ENCODE results near the gene ARHGEF33. TPM values are rescaled to one million over a fixed set of nuclear protein-coding genes. Genes with fewer than 3 reads are reported as not detected.

ARHGEF33 gene
- total RNA-seq, 2 experiments from 2014 or later, result 0.38 TPM; not detected in 1

DNA sequence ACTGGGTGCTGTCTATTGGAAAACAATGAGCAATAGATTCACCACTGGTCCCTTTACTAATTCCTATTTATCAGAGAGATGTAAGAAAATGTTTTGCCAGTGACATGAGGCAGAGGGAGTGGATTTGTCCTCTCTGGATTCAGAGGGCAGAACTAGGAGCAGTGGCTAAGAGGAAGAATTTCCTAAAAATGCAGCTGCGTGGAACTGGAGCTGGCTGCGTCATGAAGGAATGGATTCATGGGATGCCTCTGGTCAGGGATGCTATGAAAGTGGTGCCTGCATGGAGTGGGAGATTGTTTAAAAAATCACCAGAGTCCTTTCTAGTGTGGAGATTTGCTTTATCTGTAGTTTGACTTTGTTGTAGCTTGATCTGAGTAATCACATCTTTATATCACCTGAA, 78.3 kb downstream of the ARHGEF33 start:
- CTCF ChIA-PET (ENCODE audit: unreplicated experiment), result no interaction called here
- BruUV-seq (replicated peaks), result no TSS peak
- TF ChIP-seq EZH2phosphoT487 (IDR thresholded peaks at IDR 0.05; ENCODE audit: borderline replicate concordance, low read depth, low read length), result no peak
- TF ChIP-seq, protein P1, sequence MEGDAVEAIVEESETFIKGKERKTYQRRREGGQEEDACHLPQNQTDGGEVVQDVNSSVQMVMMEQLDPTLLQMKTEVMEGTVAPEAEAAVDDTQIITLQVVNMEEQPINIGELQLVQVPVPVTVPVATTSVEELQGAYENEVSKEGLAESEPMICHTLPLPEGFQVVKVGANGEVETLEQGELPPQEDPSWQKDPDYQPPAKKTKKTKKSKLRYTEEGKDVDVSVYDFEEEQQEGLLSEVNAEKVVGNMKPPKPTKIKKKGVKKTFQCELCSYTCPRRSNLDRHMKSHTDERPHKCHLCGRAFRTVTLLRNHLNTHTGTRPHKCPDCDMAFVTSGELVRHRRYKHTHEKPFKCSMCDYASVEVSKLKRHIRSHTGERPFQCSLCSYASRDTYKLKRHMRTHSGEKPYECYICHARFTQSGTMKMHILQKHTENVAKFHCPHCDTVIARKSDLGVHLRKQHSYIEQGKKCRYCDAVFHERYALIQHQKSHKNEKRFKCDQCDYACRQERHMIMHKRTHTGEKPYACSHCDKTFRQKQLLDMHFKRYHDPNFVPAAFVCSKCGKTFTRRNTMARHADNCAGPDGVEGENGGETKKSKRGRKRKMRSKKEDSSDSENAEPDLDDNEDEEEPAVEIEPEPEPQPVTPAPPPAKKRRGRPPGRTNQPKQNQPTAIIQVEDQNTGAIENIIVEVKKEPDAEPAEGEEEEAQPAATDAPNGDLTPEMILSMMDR (conservative IDR thresholded peaks at IDR 0.05; ENCODE audit: low read length), result no peak
- no peaks in the 10 kb centered on the region for H3K79me2 ChIP-seq (ENCODE audit: insufficient read depth, low read depth, low read length)
- H3K4me1 ChIP-seq (ENCODE audit: insufficient read depth, low read length, poor library complexity, severe bottlenecking), result no peaks in the 10 kb centered on the region
- H3K9me2 ChIP-seq (ENCODE audit: insufficient read depth, low read length), result no peaks in the 10 kb centered on the region
- H3K9me3 ChIP-seq (ENCODE audit: low read length), result no peaks in the 10 kb centered on the region
- POLR2A ChIA-PET, result interaction anchor here (0.5 kb wide), 2 partner anchors 300 to 323 kb away, joined by 3 read pairs; no protein-coding TSS in a partner anchor
- no peak for DNase-seq (ENCODE audit: low spot score)
- H3K27ac ChIP-seq (ENCODE audit: low read depth, low read length, poor library complexity, severe bottlenecking), result no peak overlapping the region
- H2AFZ ChIP-seq (ENCODE audit: low read length), result no peak overlapping the region
- H3K36me3 ChIP-seq (ENCODE audit: insufficient read depth, low read length), result no peaks in the 10 kb centered on the region
- intact Hi-C loops (cut with micrococcal nuclease; ENCODE audit: unreplicated experiment), result no loop called here
- no peak overlapping the region for H3K4me2 ChIP-seq (ENCODE audit: low read length)
- no peak overlapping the region for H3K4me3 ChIP-seq (ENCODE audit: low read depth, low read length, poor library complexity, severe bottlenecking)
- no peaks in the 10 kb centered on the region for H4K20me1 ChIP-seq (ENCODE audit: insufficient read depth, low read length)

DNA sequence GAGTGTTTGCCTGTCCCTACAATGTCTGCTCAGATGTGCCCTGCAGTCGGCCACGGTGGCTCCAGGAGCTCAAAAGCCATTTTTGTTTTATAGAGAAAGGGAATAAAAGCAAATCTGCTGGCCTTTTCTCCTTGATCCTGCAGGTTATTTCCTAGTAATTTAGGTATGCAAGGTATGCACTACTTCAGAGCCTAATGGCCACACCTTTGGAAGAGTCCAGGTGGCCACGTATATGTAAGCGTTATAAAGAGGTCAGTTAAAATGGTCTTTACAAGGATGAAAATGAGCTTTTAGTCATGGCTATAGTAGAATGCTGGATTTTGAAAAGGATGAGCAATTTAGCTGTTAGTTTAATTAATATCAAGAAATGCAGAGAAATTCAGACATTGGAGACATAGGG, 81.7 kb downstream of the ARHGEF33 start:
- no peak overlapping the region for H3K27ac ChIP-seq (ENCODE audit: low read depth, low read length, poor library complexity, severe bottlenecking)
- no TSS peak for BruUV-seq (replicated peaks)
- ChIA-PET POLR2A (interaction anchor here (0.6 kb wide), 1 partner anchor 56 kb away, joined by 5 read pairs; no protein-coding TSS in a partner anchor), CTCF (ENCODE audit: unreplicated experiment) (no interaction called here)
- DNase-seq (ENCODE audit: low spot score), result no peak
- H3K9me3 ChIP-seq (ENCODE audit: low read length), result no peaks in the 10 kb centered on the region
- H3K4me2 ChIP-seq (ENCODE audit: low read length), result no peak overlapping the region
- H3K79me2 ChIP-seq (ENCODE audit: insufficient read depth, low read depth, low read length), result no peaks in the 10 kb centered on the region
- no peaks in the 10 kb centered on the region for H3K36me3 ChIP-seq (ENCODE audit: insufficient read depth, low read length)
- intact Hi-C loops (cut with micrococcal nuclease; ENCODE audit: unreplicated experiment), result no loop called here
- H3K9me2 ChIP-seq (ENCODE audit: insufficient read depth, low read length), result no peaks in the 10 kb centered on the region
- no peak overlapping the region for H3K4me3 ChIP-seq (ENCODE audit: low read depth, low read length, poor library complexity, severe bottlenecking)
- no peaks in the 10 kb centered on the region for H3K4me1 ChIP-seq (ENCODE audit: insufficient read depth, low read length, poor library complexity, severe bottlenecking)
- TF ChIP-seq, protein P1 (conservative IDR thresholded peaks at IDR 0.05; ENCODE audit: low read length), result no peak
- no peak for TF ChIP-seq EZH2phosphoT487 (IDR thresholded peaks at IDR 0.05; ENCODE audit: borderline replicate concordance, low read depth, low read length)
- H4K20me1 ChIP-seq (ENCODE audit: insufficient read depth, low read length), result no peaks in the 10 kb centered on the region
- no peak overlapping the region for H2AFZ ChIP-seq (ENCODE audit: low read length)

DNA sequence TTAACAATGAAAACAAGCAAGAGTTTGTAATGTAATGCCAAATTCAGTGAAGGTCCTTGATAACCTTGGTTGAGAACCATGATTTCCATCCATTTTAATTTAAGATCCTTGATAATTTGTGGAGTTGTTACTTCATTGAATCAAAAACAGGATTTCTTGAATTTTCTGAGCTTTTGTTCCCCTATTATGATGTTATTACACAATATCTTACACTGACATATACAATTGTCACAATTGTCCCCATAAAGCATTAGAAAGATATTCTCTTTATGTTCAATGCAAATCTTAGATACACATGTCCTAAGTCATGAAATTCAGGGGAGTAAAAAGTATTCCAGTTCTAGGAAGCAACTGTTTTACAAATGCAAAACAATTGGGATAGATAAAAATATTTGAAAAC, 83.6 kb downstream of the ARHGEF33 start:
- DNase-seq (ENCODE audit: low spot score), result no peak
- no peaks in the 10 kb centered on the region for H3K9me2 ChIP-seq (ENCODE audit: insufficient read depth, low read length)
- no peaks in the 10 kb centered on the region for H3K4me1 ChIP-seq (ENCODE audit: insufficient read depth, low read length, poor library complexity, severe bottlenecking)
- ChIA-PET CTCF (ENCODE audit: unreplicated experiment) (no interaction called here), POLR2A (interaction anchor here (0.5 kb wide), 1 partner anchor 341 kb away, joined by 3 read pairs; no protein-coding TSS in a partner anchor)
- no peak overlapping the region for H3K27ac ChIP-seq (ENCODE audit: low read depth, low read length, poor library complexity, severe bottlenecking)
- no peaks in the 10 kb centered on the region for H3K79me2 ChIP-seq (ENCODE audit: insufficient read depth, low read depth, low read length)
- H3K4me3 ChIP-seq (ENCODE audit: low read depth, low read length, poor library complexity, severe bottlenecking), result no peak overlapping the region
- intact Hi-C loops (cut with micrococcal nuclease; ENCODE audit: unreplicated experiment), result no loop called here
- no peak overlapping the region for H3K4me2 ChIP-seq (ENCODE audit: low read length)
- H2AFZ ChIP-seq (ENCODE audit: low read length), result no peak overlapping the region
- H3K9me3 ChIP-seq (ENCODE audit: low read length), result no peaks in the 10 kb centered on the region
- TF ChIP-seq EZH2phosphoT487 (IDR thresholded peaks at IDR 0.05; ENCODE audit: borderline replicate concordance, low read depth, low read length), result no peak
- TF ChIP-seq, protein P1 (conservative IDR thresholded peaks at IDR 0.05; ENCODE audit: low read length), result no peak
- no peaks in the 10 kb centered on the region for H4K20me1 ChIP-seq (ENCODE audit: insufficient read depth, low read length)
- H3K36me3 ChIP-seq (ENCODE audit: insufficient read depth, low read length), result no peaks in the 10 kb centered on the region
- BruUV-seq (replicated peaks), result no TSS peak
